HL-60 (cell line): ENCODE data around the gene TASP1.

Experiments
- CTCF ChIP-seq: IDR thresholded peaks from one replicate; pipeline ENCODE4 v1.5.1; 2011; ENCODE audit warnings: low read length, control low read depth, inconsistent platforms; ENCODE audit not compliant: insufficient read depth
- GABPA ChIP-seq: IDR thresholded peaks from 2 replicates; pipeline ENCODE4 v1.6.1; 2012; ENCODE audit warnings: low read depth
- POLR2AphosphoS5 ChIP-seq: IDR thresholded peaks from 2 replicates; pipeline ENCODE4 v1.6.1; 2012; ENCODE audit warnings: low read depth
- REST ChIP-seq: IDR thresholded peaks from 2 replicates; pipeline ENCODE4 v1.6.1; 2012; ENCODE audit warnings: low read depth; ENCODE audit not compliant: insufficient replicate concordance
- SPI1 ChIP-seq: IDR thresholded peaks from 2 replicates; pipeline ENCODE4 v1.6.1; 2012; ENCODE audit warnings: low read depth, mild to moderate bottlenecking, borderline replicate concordance

GRCh38 chr20:13580707-13581106, 58.0 kb downstream of the TASP1 start:
- no peak for TF ChIP-seq REST
- TF ChIP-seq CTCF = no peak
- no peak for TF ChIP-seq POLR2AphosphoS5
- no peak for TF ChIP-seq GABPA
- TF ChIP-seq SPI1 = no peak
